Stimulated activated CD8-positive, alpha-beta memory T cell treated with anti-CD3 and anti-CD28 coated beads, Interleukin-4, amount 100 ng/mL, for 1 hour (primary cell): Measurements from ENCODE around the gene ARHGEF33.
A peak's percentile ranks its signal among the peaks of the same experiment; 100 is the strongest.

Source experiments
- DNase-seq, 2 donors: peaks; one replicate each; pipeline ENCODE4 v3.0.0-alpha.2; 2020; ENCODE audit warnings: low read depth in 2 of 2, low spot score in 1 of 2

Gene ARHGEF33

DNA sequence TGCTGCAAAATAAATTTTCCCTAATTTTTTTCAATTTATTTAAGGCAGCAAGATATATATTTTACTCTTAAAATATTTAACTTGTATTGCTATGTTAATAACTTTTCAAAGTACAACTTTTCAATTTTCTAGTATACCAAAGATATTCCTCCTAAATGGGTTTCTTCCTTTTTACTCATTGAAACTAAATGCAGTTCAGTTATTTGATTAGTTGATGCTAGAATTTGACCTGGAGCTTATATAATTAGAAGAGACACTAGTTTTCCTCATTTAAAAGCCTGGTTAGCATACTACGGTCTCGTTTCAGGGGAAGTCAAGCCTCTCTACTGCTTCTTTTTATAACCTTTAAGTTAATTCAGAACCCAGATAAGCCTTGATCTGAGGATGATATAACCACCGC is at the start of gene ARHGEF33:
Gene ARHGEF33, plus strand, starts transcription at position 301 of the 400 bp plus-strand sequence. CDS start 29,573 bp downstream, outside the sequence.
- no peak for DNase-seq

DNA sequence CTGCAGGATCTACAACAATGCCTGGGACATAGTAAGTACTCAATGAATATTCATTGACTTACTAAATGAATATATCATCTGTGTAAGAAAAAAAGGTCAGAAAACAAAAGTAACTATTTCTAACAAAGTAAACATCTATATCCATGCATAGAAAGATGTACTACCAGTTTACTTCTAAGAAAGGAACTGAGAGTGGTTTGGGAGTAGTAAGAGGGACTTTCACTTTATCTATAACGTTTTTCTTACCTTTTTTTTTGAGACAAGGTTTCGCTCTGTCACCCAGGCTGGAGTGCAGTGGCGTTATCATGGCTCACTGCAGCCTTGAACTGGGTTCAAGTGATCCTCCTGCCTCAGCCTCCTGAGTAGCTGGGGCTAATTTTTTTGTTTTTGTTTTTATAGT is 39.6 kb upstream of the ARHGEF33 start:
- no peak for DNase-seq

DNA sequence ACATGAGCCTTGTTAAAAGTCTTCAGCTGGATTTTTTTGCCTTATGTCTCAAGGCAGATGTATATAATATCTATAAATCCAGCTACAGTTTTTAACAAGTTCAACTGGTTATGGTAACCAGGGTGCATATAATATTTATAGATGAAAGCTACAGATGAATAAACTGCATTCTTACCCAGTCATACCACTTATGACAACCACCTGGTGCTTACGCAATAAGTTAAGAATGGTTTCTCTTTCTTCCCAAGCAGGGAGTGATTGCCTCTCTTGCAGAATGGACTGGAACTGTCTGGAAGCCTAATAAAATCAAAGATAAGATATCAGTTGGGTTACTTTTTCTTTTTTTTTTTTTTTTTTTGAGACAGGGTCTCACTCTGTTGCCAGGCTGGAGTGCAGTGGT is 33.5 kb upstream of the ARHGEF33 start:
- no peak for DNase-seq

DNA sequence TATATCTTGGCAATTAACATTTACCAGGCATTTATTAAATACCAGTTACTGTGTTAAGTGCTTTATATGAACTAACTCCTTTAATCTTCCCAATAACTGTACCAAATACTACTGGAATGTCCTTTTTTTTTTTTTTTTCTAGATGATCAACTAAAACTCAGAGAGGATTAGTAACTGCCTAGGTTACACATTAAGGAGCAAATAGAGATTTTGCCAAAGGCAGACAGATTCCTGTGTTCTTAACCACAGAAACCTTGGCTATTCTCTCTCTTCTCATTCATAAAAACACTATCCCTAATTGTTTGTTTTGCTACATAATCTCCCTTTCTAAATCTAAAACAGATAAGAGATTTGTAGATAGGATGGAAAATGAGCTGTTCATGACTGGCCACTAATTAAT is 27.2 kb upstream of the ARHGEF33 start:
- no peak for DNase-seq

DNA sequence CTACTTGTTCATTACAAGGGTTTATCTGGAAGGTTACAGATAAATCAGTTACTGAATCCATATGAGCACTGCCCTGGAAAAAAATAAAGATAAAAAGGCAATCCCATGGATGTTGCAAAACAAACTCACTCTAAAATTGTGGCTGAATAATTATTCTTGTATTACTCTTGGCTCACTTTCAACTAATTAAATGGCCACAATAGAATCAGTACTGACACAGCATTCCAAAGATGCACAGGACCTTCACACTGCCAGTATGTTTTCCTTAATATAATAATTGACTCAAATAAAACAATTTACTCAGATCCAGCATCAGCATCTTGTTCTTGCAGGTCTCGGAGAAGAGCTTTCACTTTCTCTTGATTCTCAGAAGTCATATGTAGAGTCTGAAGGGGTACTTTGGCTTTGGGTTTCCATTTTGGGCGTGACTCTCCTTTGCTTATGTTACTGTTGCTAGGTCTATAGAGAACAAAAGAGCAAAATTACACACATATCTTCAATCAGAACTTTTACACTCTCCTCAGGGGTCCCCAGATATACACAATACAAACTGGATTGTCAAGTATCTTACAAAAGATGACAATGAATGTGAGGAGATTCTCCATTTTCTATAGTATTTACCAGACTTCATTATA is 26.5 kb upstream of the ARHGEF33 start:
- DNase-seq: no peak

DNA sequence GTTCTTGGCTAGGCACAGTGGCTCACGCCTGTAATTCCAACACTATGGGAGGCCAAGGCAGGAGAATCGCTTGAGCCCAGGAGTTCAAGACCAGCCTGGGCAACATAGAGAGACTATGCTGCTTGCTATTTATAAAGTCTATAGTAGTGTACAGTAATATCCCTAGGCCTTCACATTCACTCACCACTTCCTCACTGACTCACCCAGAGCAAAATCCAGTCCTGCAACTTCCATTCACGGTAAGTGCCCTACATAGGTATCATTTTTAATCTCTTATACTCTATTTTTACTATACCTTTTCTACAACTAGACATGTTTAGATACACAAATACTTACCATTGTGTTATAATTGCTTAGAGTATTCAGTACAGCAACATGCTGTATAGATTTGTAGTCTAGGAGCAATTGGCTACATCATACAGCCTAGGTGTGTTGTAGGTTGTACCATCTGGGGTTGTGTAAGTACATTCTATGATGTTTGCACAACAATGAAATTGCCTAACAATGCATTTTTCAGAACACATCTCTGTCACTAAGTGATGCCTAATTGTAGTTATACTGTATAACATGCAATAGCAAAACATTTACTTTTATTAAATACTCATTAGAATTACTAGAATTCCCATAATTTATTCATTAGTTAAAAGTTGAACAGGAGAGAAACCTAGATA is 22.8 kb upstream of the ARHGEF33 start:
- no peak for DNase-seq

DNA sequence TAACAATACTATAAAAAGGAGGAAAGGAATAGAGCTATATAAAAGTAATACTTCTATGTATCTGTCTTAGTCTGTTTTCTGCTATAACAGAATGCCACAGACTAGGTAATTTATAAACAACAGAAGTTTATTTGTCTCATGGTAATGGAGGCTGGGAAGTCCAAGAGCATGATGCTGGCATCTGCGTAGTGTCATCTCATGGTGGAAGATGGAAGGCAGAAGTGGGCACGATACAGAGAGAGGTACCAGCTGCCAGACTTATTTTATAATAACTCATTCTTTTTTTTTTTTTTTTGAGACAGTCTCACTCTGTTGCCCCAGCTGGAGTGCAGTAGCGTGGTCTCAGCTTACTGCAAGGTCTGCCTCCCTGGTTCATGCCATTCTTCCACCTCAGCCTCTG is 18.2 kb upstream of the ARHGEF33 start:
- no peak for DNase-seq

DNA sequence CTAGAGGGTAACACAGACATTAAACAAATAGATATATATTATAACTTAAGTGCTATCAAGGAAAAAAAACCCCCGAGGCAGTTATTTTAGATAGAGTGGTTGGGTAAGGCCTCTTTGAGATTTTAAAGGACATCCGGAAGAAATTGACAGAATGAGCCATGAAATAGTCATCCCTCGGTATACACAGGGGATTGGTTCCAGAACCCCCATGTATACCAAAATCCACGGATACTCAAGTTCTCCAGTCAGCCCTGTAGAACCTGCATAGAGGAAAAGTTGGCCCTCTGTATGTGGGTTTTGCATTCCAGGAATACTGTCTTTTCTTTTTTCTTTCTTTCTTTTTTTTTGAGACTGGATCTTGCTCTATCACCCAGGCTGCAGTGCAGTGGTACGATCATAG is 15.9 kb upstream of the ARHGEF33 start:
- no peak for DNase-seq

DNA sequence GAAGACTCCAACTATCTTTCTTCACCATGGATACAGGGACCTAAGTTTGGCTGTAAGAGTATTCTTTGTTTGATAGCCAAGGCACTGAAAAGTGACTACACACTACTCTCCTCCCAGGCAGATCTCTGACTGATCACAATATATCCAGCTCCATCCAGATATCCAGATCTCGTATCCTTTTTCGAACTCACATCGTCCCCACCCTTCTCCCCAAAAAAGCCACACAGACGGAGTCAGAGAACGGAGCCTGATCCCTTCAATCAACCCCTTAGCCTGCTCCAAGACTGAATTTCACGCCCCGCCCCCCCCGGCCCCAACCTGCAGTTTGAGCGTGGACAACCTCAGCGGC is 14.5 kb upstream of the ARHGEF33 start:
- DNase-seq: no peak

DNA sequence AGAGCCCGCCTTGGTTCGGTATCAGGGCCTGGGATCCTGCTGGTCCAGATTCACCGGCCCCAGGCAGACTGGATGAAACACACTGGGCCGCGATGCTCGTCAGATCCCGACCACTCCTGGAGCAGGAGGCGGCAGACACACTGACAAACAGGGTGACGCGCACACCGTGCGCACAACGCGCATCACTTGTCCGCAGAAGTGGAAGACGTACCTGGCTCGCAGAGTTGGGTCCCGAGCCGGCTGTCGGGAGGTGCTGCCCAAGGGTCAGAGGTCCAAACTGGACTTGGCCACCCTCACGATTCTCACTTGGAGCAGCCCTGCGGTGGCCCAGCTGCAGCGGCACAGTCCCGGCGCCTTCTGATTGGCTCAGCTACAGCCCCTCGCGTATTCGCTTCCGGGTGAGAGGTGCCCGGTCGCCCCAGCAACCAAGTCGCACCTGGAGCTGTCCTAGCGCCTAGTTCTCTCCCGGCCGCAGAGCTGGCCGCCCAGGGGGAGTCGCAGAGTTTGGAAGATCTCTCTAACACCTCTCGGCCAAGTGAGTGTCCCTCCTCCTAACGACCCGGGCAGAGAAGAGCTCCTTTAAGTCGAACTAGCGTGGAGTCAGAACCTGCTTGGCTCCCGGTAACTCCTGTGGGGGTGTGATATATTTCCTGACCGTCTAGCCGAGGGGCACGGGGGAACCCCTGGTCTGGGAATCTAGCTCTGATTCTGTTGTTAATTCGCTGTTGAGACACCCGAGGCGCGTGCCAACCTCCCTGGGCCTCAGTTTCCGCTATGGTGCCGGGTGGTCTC is 13.9 kb upstream of the ARHGEF33 start, which contains the start of the genes DHX57 and MORN2:
Gene DHX57, minus strand, starts transcription at position 359 of the 792 bp plus-strand sequence. CDS start 7,529 bp downstream, outside the sequence.
Gene MORN2, plus strand, starts transcription at position 401 of the 792 bp plus-strand sequence.
- DNase-seq: peak; percentile 45 to 60

DNA sequence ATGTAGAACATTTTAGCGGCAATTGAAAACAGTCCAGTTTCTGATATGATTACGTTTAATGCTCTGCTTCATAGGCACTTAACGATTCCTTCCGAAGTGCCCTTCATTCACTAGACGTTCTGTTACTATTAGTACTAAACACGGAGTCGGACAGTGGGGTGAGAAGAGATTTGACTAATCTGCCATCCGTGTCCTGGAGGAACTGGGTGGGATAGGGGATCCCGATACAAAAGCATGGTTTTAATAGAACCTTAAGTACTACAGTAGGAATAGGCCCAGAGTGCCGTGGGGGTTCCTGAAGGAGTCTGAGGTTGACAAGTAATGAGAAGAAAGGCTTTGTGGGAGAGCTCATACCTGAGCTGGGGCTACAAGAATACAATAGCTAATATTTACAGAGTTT is 13.3 kb upstream of the ARHGEF33 start:
- DNase-seq: no peak

DNA sequence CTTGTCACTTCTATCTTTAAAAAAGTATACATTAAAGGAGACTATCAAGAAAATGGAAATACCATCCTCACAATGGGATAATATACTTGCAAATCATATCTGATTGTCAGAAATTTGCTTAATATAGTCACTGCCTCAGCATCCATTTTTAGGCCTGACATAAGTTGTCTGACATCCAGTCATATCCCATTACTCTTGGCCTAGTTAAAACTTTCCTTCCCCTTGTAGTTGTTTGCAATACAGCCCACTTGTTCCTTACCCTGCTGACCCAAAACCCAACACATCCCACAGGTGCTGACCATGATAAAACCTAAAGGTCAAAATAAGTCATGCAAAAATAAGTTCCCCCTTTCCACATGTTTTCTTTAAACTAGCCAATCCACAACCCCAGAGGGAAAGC is 3.6 kb upstream of the ARHGEF33 start:
- DNase-seq: no peak

DNA sequence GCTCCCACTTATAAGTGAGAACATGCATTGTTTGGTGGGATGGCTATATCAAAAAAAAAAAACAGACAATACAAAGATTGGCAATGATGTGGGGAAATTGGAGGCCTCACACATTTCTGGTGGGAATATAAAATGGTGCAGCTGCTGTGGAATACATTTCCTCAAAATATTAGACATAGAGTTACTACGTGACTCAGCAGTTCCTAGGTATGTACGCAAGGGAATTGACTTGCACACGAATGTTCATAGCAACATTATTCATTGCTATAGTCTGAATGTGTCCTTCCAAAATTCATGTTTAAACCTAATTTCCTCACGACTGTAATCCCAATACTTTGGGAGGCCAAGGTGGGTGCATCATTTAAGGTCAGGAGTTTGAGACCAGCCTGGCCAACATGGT is 2.3 kb upstream of the ARHGEF33 start:
- no peak for DNase-seq

DNA sequence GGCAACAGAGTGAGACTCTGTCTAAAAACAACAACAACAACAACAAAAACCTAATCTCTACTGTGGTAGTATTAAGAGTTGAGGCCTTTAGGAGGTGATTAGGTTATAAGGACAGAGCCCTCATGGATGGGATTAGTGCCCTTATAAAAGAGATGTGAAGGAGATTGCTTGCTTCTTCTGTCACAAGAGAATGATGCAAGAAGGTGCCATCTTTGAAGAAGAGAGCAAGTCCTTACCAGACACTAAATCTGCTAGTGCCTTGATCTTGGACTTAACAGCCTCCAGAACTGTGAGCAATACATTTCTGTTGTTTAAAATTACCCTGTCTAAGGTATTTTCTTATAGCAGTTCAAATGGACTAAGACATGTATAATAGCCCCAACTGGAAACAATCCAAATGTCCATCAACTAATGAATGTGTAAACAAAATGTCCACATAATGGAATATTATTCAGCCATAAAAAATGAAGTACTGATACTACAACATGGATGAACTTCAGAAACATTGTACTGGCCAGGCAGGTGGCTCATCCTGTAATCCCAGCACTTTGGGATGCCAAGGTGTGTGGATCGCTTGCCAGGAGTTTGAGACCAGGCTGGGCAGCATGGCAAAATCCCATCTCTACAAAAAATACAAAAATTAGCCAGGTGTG is 1.6 kb upstream of the ARHGEF33 start:
- no peak for DNase-seq

DNA sequence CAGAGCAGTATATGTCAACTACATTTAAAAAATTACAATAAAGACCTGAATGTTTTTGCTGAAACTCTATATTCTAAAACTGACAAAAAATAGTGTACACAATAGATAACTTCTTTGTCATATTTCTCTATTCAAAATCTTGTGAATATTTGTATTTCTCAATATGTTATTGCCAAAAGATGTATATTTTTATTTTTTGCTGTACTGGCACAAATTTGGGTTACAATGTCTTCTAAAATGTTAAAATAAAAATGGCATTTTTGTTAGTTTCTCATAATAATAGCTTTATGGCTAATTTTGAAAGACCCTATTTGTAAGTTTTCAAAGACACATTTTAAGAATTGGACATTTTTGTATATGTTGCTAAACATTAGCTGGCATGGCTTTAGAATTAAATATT is 630 bp upstream of the ARHGEF33 start:
- no peak for DNase-seq

DNA sequence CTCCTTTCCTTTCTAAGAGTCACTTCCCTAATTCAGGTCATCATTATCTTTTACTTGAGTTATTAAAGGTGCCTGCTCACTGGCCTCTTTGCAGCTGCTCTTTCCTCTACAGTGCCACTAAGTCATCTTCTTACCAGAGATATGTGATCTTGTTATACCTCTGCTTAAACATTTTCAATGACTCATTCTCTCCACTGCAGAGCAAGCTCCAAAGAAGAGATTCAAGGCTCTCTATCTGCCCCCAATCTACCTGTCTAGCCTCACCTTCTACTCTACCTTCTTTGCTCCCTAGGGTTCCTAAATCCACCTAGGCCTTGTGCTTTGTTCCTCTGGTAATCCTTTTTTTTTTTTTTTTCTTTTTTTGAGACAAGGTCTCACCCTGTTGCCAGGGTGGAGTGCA is 3.1 kb downstream of the ARHGEF33 start:
- DNase-seq: no peak

DNA sequence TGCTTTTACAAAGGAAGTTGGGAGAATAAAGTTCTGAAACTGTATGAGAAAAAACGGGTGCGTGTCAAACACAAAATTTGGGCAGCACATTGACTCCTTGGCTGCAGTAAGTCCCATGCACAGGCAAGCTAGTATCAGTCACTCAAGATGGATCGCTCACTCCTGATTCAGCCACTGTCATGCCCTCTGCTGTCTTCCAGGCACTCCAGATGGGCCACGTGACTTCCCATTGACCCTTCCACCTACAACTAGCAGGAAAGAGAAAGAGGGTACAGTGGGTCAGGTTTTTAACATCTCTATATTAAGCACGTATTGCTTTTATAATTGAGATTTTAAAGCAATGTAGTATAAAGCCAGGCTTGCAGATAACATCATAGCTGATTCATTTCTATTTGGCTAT is 8.6 kb downstream of the ARHGEF33 start:
- no peak for DNase-seq

DNA sequence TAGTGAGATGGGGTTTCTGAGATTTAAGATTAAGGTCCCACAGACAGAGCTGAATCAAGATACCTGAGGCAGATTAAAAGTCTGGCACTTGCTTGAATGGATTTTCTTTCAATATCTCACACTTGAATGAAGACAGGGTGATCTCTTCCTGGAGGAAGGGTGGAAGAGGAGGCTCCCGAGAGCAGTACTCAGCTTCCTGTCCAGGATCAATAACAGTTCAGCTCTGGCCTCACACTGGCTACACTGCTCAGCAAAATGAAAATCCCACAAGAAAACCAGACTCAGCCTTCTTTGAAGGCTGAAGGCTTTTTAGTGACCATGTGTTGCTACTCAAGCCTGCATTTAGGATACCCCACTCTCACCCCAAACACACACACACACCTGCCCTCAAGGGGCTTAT is 11.1 kb downstream of the ARHGEF33 start:
- DNase-seq: no peak

DNA sequence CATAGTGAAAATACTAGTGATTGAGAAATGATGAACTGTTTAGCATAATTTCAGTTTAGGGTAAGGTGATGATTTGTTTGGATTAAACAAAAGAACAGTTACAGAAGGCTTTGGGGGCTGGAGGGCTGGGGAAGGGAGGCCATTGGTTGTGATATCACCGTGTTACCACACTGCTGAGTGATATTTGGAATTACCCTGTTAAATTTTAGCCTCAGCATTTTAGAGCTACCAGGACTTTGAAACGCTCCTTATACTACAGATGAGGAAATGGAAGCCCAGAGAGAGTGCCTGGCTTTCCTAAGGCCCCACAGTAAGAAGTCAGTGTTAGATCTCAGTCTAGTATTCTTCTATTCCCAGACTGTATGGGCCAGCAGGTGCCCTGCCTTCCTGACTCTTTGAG is 15.6 kb downstream of the ARHGEF33 start:
- DNase-seq: no peak

DNA sequence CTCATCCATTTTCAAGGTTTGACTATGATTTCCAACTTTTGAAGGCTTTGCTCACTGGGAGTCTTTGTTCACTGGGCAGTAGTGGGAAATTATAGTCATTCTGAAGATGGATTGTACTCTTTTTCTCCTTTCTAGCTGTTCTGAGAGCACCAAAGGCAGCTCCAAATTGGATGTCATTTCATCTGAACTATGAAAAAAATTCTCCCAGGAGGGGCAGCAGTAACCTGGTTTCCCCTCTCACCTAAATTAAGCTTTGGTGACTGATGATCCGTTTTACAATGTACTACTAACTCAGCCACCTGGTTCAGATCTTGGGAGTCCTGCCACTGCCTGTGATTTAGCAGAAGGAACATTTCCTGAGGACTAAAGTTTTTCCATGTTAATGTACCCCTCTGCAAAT is 17.6 kb downstream of the ARHGEF33 start:
- no peak for DNase-seq

DNA sequence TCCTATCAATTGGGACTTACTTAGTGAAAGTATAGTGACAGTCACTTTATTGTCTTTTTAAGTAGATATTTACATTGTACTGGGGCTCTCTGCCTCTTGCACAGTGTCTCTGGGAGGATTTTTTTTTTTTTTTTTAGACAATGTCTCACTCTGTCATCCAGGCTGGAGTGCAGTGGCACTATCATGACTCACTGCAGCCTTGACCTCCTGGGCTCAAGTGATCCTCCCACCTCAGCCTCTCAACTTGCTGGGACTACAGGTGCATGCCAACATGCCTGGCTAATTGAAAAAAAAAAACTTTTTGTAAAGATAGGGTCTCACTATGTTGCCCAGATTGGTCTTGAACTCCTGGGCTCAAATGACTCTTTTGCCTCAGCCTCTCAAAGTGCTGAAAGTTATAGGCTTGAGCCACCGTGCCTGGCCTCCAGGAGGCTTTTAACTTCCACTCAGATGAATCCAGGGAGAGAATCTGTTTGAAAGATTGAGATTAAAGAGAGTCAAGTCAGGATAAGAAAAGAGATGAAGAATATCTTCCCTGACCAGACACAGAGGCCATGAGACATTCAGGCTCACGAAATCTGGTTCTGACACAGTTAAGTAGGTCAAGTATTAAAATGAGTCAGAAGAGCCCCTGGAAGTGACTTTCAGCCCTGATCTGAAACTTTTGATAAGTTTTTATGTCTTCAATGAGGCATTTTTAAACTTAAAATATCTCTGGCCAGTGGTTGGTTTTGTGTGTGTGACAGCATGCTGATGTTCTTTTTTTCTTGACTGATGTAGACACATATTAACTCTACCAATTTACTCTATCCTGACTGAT is 18.3 kb downstream of the ARHGEF33 start:
- DNase-seq: no peak
